Measurements from ENCODE around the gene DHRS1.

DNA sequence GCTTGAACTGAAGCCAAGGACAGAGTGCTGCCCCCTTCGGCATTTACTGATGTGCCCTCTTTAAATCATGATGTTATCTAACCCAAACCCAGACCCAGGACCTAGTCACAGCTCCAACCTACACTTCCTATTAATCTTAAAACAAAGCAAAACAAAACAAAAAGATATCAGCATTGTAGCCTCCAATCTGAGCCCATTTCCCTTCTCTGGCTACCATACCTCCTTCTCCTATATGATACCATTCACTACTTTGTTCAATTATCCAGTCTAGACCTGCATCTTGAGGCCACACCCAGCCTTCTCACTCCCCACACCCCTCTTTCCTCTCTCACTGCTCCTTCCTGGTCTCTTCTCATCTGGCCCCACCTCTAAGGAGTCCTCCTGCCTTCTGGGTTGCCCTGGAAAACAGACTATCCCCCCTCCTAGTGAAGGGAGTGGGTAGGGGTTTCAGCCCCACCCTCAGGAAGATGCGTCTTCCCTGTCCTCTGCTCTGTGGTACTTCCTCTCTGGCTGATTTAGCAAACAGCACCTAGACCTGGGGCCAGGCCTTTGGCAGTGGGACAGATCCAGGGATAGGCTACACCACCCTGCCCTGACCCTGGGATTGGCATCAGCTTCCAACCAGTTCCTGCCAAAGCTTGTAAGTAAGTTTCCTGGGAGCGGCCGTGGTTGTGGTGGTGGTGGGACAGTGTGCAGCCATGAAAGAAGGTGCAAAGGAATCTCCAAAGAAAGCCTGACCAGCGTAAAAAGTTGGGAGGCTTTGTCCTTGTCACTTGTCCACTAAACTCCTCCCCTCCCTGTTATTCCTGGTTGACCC is 15.0 kb upstream of the DHRS1 start:
- TF ChIP-seq CEBPB (IDR thresholded peaks at IDR 0.05) (no peak), POLR2A (IDR thresholded peaks at IDR 0.05; ENCODE audit: low read length) (no peak), MYC (IDR thresholded peaks at IDR 0.05; ENCODE audit: borderline replicate concordance, low read length) (no peak), RAD21 (conservative IDR thresholded peaks at IDR 0.05 in 1 of 2, IDR thresholded peaks at IDR 0.05 in 1 of 2) (no peak), EP300 (IDR thresholded peaks at IDR 0.05) (no peak)
- TF ChIP-seq, protein P1, sequence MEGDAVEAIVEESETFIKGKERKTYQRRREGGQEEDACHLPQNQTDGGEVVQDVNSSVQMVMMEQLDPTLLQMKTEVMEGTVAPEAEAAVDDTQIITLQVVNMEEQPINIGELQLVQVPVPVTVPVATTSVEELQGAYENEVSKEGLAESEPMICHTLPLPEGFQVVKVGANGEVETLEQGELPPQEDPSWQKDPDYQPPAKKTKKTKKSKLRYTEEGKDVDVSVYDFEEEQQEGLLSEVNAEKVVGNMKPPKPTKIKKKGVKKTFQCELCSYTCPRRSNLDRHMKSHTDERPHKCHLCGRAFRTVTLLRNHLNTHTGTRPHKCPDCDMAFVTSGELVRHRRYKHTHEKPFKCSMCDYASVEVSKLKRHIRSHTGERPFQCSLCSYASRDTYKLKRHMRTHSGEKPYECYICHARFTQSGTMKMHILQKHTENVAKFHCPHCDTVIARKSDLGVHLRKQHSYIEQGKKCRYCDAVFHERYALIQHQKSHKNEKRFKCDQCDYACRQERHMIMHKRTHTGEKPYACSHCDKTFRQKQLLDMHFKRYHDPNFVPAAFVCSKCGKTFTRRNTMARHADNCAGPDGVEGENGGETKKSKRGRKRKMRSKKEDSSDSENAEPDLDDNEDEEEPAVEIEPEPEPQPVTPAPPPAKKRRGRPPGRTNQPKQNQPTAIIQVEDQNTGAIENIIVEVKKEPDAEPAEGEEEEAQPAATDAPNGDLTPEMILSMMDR (IDR thresholded peaks at IDR 0.05): no peak
- TF ChIP-seq, protein P2, sequence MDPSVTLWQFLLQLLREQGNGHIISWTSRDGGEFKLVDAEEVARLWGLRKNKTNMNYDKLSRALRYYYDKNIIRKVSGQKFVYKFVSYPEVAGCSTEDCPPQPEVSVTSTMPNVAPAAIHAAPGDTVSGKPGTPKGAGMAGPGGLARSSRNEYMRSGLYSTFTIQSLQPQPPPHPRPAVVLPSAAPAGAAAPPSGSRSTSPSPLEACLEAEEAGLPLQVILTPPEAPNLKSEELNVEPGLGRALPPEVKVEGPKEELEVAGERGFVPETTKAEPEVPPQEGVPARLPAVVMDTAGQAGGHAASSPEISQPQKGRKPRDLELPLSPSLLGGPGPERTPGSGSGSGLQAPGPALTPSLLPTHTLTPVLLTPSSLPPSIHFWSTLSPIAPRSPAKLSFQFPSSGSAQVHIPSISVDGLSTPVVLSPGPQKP (IDR thresholded peaks at IDR 0.05; ENCODE audit: low read depth, low read length): no peak
- TF ChIP-seq, protein P3, sequence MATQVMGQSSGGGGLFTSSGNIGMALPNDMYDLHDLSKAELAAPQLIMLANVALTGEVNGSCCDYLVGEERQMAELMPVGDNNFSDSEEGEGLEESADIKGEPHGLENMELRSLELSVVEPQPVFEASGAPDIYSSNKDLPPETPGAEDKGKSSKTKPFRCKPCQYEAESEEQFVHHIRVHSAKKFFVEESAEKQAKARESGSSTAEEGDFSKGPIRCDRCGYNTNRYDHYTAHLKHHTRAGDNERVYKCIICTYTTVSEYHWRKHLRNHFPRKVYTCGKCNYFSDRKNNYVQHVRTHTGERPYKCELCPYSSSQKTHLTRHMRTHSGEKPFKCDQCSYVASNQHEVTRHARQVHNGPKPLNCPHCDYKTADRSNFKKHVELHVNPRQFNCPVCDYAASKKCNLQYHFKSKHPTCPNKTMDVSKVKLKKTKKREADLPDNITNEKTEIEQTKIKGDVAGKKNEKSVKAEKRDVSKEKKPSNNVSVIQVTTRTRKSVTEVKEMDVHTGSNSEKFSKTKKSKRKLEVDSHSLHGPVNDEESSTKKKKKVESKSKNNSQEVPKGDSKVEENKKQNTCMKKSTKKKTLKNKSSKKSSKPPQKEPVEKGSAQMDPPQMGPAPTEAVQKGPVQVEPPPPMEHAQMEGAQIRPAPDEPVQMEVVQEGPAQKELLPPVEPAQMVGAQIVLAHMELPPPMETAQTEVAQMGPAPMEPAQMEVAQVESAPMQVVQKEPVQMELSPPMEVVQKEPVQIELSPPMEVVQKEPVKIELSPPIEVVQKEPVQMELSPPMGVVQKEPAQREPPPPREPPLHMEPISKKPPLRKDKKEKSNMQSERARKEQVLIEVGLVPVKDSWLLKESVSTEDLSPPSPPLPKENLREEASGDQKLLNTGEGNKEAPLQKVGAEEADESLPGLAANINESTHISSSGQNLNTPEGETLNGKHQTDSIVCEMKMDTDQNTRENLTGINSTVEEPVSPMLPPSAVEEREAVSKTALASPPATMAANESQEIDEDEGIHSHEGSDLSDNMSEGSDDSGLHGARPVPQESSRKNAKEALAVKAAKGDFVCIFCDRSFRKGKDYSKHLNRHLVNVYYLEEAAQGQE (IDR thresholded peaks at IDR 0.05): no peak
- TF ChIP-seq, protein P4, sequence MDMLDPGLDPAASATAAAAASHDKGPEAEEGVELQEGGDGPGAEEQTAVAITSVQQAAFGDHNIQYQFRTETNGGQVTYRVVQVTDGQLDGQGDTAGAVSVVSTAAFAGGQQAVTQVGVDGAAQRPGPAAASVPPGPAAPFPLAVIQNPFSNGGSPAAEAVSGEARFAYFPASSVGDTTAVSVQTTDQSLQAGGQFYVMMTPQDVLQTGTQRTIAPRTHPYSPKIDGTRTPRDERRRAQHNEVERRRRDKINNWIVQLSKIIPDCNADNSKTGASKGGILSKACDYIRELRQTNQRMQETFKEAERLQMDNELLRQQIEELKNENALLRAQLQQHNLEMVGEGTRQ (IDR thresholded peaks at IDR 0.05): no peak
- TF ChIP-seq, protein P5, sequence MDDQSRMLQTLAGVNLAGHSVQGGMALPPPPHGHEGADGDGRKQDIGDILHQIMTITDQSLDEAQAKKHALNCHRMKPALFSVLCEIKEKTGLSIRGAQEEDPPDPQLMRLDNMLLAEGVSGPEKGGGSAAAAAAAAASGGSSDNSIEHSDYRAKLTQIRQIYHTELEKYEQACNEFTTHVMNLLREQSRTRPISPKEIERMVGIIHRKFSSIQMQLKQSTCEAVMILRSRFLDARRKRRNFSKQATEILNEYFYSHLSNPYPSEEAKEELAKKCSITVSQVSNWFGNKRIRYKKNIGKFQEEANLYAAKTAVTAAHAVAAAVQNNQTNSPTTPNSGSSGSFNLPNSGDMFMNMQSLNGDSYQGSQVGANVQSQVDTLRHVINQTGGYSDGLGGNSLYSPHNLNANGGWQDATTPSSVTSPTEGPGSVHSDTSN (IDR thresholded peaks at IDR 0.05): no peak

Data from A549 (cell line).